ENCODE data around the gene SAG.
"Not testable (repeated sequence)": the region's sequence is repeated elsewhere in the genome, so short reads cannot be mapped to it uniquely, and the experiment has no call there.

Gene SAG

GRCh38 chr2:233354500-233354924 lies 46.9 kb downstream of the SAG start:
- no peak for DNase-seq (ENCODE audit: low spot score)
- no peak for FAIRE-seq

DNA sequence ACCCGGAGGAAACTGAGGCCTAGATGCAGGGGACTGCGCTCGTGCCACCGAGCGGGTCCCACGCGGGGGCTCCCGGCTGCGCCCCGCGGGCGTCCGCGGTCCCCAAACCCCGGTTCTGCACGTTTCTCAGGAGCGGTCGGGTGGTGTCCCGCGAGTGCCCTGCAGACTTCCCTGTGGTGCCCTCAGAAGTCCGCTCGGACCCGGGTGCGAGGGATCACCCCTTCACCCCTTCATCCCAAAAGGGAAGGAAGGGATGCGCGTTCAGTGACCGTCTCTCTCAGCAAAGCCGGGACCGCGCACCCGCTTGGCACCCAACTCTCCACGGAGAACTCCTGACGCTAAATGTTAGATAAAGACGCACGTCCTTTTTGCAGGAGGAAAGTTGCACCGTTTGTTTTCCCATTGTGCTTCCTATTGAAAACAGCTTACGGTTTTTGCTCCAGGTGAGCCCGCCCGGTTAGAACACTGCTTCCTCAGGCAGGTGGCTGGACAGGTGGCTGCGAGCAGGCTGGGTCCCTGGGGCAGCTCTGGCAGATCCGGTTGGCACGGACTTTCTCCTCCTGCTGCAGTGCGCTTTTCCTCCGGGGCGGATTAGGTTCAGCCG lies 47.5 kb downstream of the SAG start:
- DNase-seq (ENCODE audit: low spot score), result peak; percentile 32
- no peak for FAIRE-seq

- DNase-seq (ENCODE audit: low spot score) (no peak), FAIRE-seq (no peak)
Observed at GRCh38 chr2:233355916-233356315, 48.3 kb downstream of the SAG start.

- DNase-seq (ENCODE audit: low spot score), result no peak
- FAIRE-seq, result no peak
Observed at GRCh38 chr2:233356546-233357308, 49.1 kb downstream of the SAG start.

GRCh38 chr2:233358335-233358734 lies 50.7 kb downstream of the SAG start:
- FAIRE-seq, result no peak
- DNase-seq (ENCODE audit: low spot score), result no peak

DNA sequence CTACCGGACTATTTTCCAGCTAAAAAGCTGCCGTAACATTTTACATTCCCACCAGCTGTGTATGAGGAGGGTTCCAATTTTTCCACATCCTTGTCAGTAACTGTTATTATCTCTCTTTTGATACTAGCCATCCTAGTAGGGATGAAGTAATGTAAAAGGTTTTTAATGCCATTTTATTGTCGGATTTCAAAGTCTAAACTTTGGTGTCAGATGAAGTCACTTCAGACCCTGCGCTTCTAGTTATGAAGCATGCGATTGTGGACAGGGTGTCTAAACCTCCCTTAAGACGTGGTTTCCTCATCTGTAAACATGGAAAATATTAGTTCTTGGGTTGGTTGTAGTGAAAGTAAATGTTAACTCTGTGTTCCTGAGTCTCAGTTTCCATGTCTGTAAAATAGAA lies 51.3 kb downstream of the SAG start:
- DNase-seq (ENCODE audit: low spot score) (no peak), FAIRE-seq (no peak)

GRCh38 chr2:233359823-233360222 lies 52.2 kb downstream of the SAG start:
- DNase-seq (ENCODE audit: low spot score) (no peak), FAIRE-seq (no peak)

GRCh38 chr2:233360771-233361176 lies 53.2 kb downstream of the SAG start:
- DNase-seq (ENCODE audit: low spot score) (no peak), FAIRE-seq (no peak)

DNA sequence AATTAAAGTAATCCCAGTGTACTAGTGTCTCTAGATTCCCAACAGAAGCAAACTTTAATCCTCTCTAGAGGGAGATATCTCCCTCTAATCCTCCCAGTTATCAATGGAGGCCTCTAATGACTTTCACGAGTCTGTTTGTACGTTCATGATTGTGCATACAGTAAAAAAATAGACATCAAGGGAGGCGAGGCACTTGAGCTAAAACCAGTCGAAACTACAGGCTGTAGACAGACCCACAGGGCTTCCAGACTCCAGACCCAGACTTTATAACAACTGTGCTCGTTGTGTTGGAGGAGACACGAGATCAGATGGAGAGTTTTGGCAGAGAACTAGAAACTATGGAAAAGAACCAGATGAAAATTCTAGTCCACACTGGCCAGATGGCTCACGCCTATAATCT lies 53.7 kb downstream of the SAG start:
- FAIRE-seq (no peak), DNase-seq (ENCODE audit: low spot score) (no peak)

DNA sequence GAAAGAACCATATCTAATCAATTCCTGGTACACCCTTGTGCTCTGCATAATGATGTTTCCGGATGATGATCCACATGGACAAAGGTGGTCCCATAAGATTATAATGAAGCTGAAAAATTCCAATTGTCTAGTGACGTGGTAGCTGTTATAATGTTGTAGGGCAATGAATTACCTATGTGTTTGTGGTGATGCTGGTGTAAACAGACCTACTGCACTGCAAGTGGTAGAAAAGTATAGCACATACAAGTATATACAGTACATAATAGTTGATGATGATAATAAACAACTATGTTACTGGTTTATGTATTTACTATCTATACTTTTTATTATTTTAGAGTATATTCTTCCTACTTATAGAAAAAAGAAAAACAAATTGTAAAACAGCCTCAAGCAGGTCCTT lies 55.1 kb downstream of the SAG start:
- no peak for DNase-seq (ENCODE audit: low spot score)
- FAIRE-seq, result no peak

GRCh38 chr2:233363744-233364235 lies 56.2 kb downstream of the SAG start:
- no peak for FAIRE-seq
- DNase-seq (ENCODE audit: low spot score), result no peak

- no peak for DNase-seq (ENCODE audit: low spot score)
- FAIRE-seq, result no peak
Observed at GRCh38 chr2:233365861-233366520, 58.4 kb downstream of the SAG start.

GRCh38 chr2:233367586-233367985 lies 60.0 kb downstream of the SAG start:
- DNase-seq (ENCODE audit: low spot score), result no peak
- FAIRE-seq, result no peak

- FAIRE-seq (no peak), DNase-seq (ENCODE audit: low spot score) (no peak)
Observed at GRCh38 chr2:233368756-233369155, 61.1 kb downstream of the SAG start.

- no peak for FAIRE-seq
Observed at GRCh38 chr2:233369462-233369861, 61.8 kb downstream of the SAG start.

DNA sequence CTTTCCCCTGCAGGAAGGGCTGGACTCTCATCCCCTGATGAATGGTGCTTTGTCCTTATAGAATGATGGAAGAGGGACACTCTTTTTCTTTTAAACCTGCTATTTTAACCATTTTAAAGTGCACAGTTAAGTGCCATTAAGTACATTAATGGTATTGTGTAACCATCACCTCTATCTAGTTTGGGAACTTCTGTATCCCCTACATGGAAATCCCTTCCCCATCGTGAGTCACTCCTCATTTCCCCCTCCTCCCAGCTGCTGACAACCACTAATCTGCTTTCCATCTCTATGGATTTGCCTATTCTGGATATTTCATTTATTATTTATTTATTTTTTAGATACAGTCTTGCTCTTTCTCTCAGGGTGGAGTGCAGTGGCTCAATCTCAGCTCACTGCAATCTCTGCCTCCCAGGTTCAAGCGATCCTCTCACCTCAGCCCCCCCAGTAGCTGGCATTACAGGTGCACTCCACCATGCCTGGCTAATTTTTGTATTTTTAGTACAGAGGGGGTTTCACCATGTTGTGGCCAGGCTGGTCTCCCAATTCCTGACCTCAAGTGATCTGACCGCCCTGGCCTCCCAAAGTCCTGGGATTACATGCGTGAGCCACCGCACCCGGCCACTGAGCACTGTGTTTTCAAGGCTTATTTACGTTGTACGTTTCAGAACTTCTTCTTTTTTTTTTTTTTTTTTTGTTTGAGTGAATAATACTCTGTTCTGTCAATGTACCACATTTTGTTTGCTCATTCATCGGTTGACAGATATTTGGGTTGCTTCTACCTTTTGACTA lies 62.5 kb downstream of the SAG start:
- no peak for DNase-seq (ENCODE audit: low spot score)
- no peak for FAIRE-seq

More at GRCh38 chr2:233369462-233369861, 61.8 kb downstream of the SAG start:
- no peak for DNase-seq (ENCODE audit: low spot score)

DNA sequence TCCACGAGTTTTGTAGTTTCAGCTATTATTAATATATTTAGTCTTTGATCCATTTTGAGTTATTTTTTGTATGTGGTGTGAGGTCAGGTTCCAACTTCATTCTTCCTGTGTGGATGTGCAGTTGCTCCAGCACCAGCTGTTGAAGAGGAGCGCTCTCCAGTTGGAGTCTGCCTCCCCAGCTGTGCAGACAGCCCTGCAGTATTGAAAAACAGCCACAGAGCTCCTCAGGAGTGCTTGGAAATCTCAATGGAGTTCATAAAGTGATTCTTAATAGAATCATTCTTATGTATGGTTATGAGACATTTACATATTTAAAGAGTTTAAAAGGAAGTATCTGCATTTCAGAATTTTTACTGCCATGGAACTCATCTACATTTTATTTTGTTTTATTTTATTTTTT lies 64.0 kb downstream of the SAG start:
- DNase-seq (ENCODE audit: low spot score), result no peak
- no peak for FAIRE-seq

DNA sequence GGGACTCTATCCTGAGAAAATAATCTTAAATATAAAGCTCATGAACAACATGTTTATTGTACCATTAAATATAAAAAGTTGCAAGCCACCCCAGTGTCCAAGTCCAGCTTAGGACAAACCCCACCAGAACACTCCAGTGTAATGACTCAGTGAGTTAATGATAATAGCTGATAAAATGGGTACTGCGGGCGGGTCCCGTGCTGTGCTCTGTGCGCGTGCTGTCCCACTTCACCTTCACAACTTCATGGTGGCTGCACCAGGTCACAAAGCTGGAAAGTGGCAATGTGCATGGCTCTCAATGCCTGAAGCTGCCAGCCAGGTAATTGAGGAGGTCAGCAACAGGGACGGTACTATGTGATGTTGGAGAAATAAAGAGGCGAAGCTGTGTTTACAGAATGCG lies 65.2 kb downstream of the SAG start:
- FAIRE-seq (no peak), DNase-seq (ENCODE audit: low spot score) (no peak)

DNA sequence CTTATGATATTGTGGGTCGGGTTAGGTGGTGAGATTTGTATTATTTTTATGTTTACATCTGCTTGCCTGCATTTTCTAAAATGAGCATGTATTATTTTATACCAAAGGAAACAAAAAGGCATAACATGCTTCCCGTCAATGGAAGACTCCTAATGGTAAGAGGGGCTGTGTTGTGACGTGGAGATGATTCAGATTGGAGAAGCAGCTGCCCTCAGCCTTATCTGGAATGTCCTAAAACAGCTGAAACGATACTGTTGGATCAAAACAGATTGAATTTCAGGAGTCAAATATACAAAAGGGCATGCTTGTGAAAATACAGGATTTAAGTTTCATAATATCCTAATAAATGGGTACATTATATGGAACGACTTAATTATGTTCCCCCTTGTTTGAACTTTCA lies 65.7 kb downstream of the SAG start:
- DNase-seq (ENCODE audit: low spot score), result no peak

DNA sequence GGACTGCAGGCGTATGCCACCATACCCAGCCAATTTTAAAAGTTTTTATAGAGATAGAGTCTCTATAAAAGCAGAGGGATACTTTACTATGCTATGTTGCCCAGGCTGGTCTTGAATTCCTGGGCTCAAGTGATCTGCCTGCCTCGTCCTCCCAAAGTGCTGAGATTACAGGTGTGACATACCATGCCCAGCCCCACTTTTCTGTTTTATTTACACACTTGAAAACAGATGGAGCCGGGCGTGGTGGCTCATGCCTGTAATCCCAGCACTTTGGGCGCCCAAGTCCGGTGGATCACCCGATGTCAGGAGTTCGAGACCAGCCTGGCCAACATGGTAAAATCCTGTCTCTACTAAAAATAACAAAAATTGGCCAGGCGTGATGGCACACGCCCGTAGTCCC lies 67.2 kb downstream of the SAG start:
- not testable (repeated sequence) for DNase-seq (ENCODE audit: low spot score); FAIRE-seq

More for the DNA sequence above, 65.7 kb downstream of the SAG start:
- FAIRE-seq, result no peak

DNA sequence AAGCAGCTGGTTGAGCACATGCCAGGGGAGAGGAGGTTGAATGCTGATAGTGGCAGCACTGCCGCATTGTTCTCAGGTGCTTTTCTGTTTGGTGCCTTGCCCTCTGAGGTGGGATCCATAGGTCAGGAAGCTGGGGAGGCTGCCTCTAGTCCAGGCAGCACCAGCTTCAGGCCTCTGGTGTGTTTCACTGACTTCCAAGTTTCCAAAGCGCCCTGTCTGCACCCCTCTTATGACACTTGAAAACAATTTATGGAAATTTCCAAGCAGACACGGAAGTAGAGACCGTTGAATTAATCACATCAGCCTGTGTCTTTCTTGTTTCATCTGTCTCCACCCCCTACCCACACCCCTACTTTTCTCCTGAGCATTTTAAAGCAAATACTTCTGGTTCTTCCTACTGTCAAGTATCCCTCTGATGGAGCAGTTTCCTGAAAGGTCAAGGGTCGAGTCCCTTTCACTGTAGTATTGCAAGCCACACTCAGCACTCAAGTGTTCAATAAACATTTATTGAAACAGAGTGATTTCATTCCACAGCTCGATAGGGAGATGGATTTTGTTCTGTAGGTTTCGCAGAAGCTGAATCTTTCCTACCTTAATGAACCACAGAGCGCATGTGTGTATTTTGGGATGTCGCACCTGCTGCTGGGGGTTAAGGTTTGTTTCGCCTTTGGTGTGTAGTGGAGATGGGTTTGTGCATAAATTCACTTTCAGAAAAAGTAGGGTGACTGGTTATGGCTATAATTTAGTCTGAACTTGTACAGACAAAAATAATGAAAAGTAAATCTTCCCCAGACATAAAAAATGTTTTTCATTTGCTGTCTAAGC lies 68.1 kb downstream of the SAG start:
- DNase-seq (ENCODE audit: low spot score), result no peak
- no peak for FAIRE-seq
